ENCODE data around the gene MYO1E.
"Not testable (repeated sequence)": the region's sequence is repeated elsewhere in the genome, so short reads cannot be mapped to it uniquely, and the experiment has no call there.

Gene MYO1E

GRCh38 chr15:59289574-59289973 lies 83.1 kb downstream of the MYO1E start:
- DNase-seq, result no peak

GRCh38 chr15:59283717-59284391 lies 88.8 kb downstream of the MYO1E start:
- no peak for DNase-seq

- no peak for DNase-seq
Observed at GRCh38 chr15:59282515-59283337, 89.9 kb downstream of the MYO1E start.

- no peak for DNase-seq
Observed at GRCh38 chr15:59281699-59282098, 91.0 kb downstream of the MYO1E start.

- DNase-seq, result no peak
Observed at GRCh38 chr15:59280855-59281254, 91.8 kb downstream of the MYO1E start.

- DNase-seq, result not testable (repeated sequence)
Observed at GRCh38 chr15:59280292-59280691, 92.4 kb downstream of the MYO1E start.

- DNase-seq, result no peak
Observed at GRCh38 chr15:59279023-59279422, 93.6 kb downstream of the MYO1E start.

- no peak for DNase-seq
Observed at GRCh38 chr15:59278120-59278519, 94.6 kb downstream of the MYO1E start.

GRCh38 chr15:59276225-59277178 lies 96.2 kb downstream of the MYO1E start:
- no peak for DNase-seq

GRCh38 chr15:59274126-59274970 lies 98.3 kb downstream of the MYO1E start:
- no peak for DNase-seq

- DNase-seq, result no peak
Observed at GRCh38 chr15:59273234-59273633, 99.4 kb downstream of the MYO1E start.

- no peak for DNase-seq
Observed at GRCh38 chr15:59271595-59272201, 101.0 kb downstream of the MYO1E start.

GRCh38 chr15:59268852-59269407 lies 103.7 kb downstream of the MYO1E start:
- DNase-seq, result no peak

GRCh38 chr15:59268168-59268851 lies 104.4 kb downstream of the MYO1E start:
- DNase-seq, result no peak

- DNase-seq, result no peak
Observed at GRCh38 chr15:59266028-59266427, 106.6 kb downstream of the MYO1E start.

GRCh38 chr15:59262316-59262715 lies 110.4 kb downstream of the MYO1E start:
- DNase-seq, result no peak

- DNase-seq, result no peak
Observed at GRCh38 chr15:59260090-59260489, 112.6 kb downstream of the MYO1E start.

GRCh38 chr15:59259137-59259943 lies 113.3 kb downstream of the MYO1E start:
- DNase-seq, result no peak

- no peak for DNase-seq
Observed at GRCh38 chr15:59258317-59258716, 114.4 kb downstream of the MYO1E start.

GRCh38 chr15:59257140-59257539 lies 115.5 kb downstream of the MYO1E start:
- no peak for DNase-seq

Measured in stimulated activated CD4-positive, alpha-beta T cell treated with anti-CD3 and anti-CD28 coated beads, Interleukin-15, amount 100 ng/mL, for 24 hours (primary cell).